Endothelial cell of hepatic sinusoid (primary cell): ENCODE results near the gene RAB44.

Experiments
- in situ Hi-C: cut with HindIII; loops from 2 replicates; pipeline ENCODE4 v1.10.0; 2017; ENCODE audit warnings: low sequenced_read_pairs

The RAB44 gene

GRCh38 chr6:36666826-36667591, 30.6 kb upstream of the RAB44 start:
- in situ Hi-C loops = no loop called here

GRCh38 chr6:36668591-36668990, 29.0 kb upstream of the RAB44 start:
- in situ Hi-C loops = no loop called here

GRCh38 chr6:36669002-36669401, 28.6 kb upstream of the RAB44 start:
- in situ Hi-C loops = no loop called here

GRCh38 chr6:36670271-36670670, 27.4 kb upstream of the RAB44 start:
- in situ Hi-C loops = loop anchor here (5.0 kb wide), 2 partner anchors 48 to 87 kb away; no protein-coding TSS in a partner anchor

GRCh38 chr6:36671687-36672375, 25.8 kb upstream of the RAB44 start:
- in situ Hi-C loops = loop anchor here (5.0 kb wide), 2 partner anchors 50 to 85 kb away; no protein-coding TSS in a partner anchor

GRCh38 chr6:36673882-36674281, 23.7 kb upstream of the RAB44 start:
- in situ Hi-C loops = loop anchor here (5.0 kb wide), 2 partner anchors 52 to 83 kb away; no protein-coding TSS in a partner anchor

- in situ Hi-C loops = loop anchor here (5.0 kb wide), 2 partner anchors 53 to 82 kb away; no protein-coding TSS in a partner anchor
These were observed 22.7 kb upstream of the RAB44 start for GRCh38 chr6:36674942-36675341.

GRCh38 chr6:36676141-36677058, 21.2 kb upstream of the RAB44 start:
- in situ Hi-C loops = no loop called here

GRCh38 chr6:36677059-36677749, 20.4 kb upstream of the RAB44 start:
- in situ Hi-C loops = no loop called here

- in situ Hi-C loops = no loop called here
These were observed 19.7 kb upstream of the RAB44 start for GRCh38 chr6:36677753-36678487.

GRCh38 chr6:36678488-36679042, 19.1 kb upstream of the RAB44 start, which contains the start of gene CDKN1A:
CDKN1A (plus strand) TSS chr6:36678714; CDS start chr6:36684102, 5,388 bp downstream.
- in situ Hi-C loops = no loop called here

GRCh38 chr6:36679043-36679833, 18.4 kb upstream of the RAB44 start:
- in situ Hi-C loops = no loop called here

- in situ Hi-C loops = loop anchor here (5.0 kb wide), 1 partner anchor 55 kb away; no protein-coding TSS in a partner anchor
These were observed 15.1 kb upstream of the RAB44 start for GRCh38 chr6:36682328-36683144.

GRCh38 chr6:36683145-36683655, 14.4 kb upstream of the RAB44 start:
- in situ Hi-C loops = loop anchor here (5.0 kb wide), 1 partner anchor 54 kb away; no protein-coding TSS in a partner anchor

GRCh38 chr6:36683656-36684446, 13.8 kb upstream of the RAB44 start:
- in situ Hi-C loops = loop anchor here (5.0 kb wide), 1 partner anchor 53 kb away; no protein-coding TSS in a partner anchor

GRCh38 chr6:36684447-36684812, 13.2 kb upstream of the RAB44 start:
- in situ Hi-C loops = loop anchor here (5.0 kb wide), 1 partner anchor 53 kb away; no protein-coding TSS in a partner anchor
